Progenitor cell of endocrine pancreas (in vitro differentiated cells): ENCODE measurements around the gene GBX2. TPM values are rescaled to one million over a fixed set of nuclear protein-coding genes. Genes with fewer than 3 reads are reported as not detected.

Experiments used
- DNase-seq: peaks from one replicate; pipeline ENCODE4 v3.0.0; 2021; ENCODE audit warnings: low spot score; ENCODE audit not compliant: unreplicated experiment
- H3K27ac Mint-ChIP-seq: 2 replicates; pipeline ENCODE4 v1.8.0; 2021; ENCODE audit warnings: mild to moderate bottlenecking, moderate library complexity, mixed read lengths
- H3K27me3 Mint-ChIP-seq: 2 replicates; pipeline ENCODE4 v1.8.0; 2021; ENCODE audit warnings: mixed read lengths
- H3K36me3 Mint-ChIP-seq: 2 replicates; pipeline ENCODE4 v1.8.0; 2022; ENCODE audit warnings: mixed read lengths; ENCODE audit not compliant: insufficient read depth
- H3K4me1 Mint-ChIP-seq: 2 replicates; pipeline ENCODE4 v1.8.0; 2021; ENCODE audit warnings: low read depth, mixed read lengths
- H3K4me3 Mint-ChIP-seq: 2 replicates; pipeline ENCODE4 v1.8.0; 2021; ENCODE audit warnings: low read depth, mild to moderate bottlenecking, moderate library complexity, mixed read lengths
- H3K9me3 Mint-ChIP-seq: 2 replicates; pipeline ENCODE4 v1.8.0; 2021; ENCODE audit warnings: low read depth, mixed read lengths
- total RNA-seq: library from RNA; stranded (reverse); gene quantifications from 2 replicates; pipeline ENCODE4 v1.2.1, GENCODE V29; 2021
- TF ChIP-seq, protein P1 (sequence below): fragments of 200-600 bp; sonication (generic); IDR thresholded peaks from one replicate; pipeline ENCODE4 v1.5.0; 2021; ENCODE audit warnings: antibody characterized with exemption, mild to moderate bottlenecking; ENCODE audit not compliant: unreplicated experiment

GBX2 gene
- total RNA-seq, 1 donor from 2014 or later, result not detected

DNA sequence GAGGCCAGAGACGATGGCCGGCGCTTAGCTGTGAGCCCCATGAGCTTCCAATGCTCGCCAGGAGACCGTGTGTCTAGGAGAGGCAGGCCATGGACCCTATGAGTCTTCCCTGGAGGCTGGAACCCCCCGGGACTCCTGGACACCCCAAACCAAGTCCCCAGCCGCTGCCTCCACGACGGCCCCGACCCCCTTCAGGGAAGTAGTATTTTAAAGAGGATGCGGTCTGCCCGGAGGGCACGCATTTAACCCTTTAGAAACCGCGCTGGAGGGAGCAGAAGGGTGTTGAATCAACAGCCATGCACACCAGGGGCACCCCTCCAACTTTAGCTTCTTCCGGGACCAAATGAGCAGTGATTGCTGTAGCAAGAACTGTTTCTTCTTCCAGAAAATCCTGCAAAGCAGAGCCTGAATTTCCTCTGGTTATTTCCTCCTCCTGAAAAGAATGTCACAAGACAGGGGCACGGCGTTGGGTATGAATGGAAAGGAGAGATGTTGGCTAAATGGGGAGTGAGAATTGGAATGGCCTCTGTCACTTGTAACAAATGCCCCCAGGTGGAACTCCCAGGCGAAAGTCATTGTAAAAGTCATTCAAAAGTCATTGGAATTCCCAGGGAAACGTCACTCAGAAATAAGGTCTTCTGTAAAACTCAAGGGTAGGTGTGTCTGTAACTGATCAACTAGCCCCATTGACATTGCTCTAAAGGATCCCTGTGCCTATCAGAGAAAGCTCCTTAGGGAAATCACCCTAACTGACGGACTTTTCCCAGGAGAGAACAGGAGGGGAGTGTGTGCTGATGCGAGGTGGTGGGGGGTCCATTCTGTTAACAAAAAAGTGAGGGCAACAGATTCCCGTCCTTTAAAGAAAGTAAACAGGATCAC lies 5.8 kb upstream of the GBX2 start:
- Mint-ChIP-seq H3K27ac (peak overlapping the region; percentile 14), H3K4me1 (peaks cover 14% of the 10 kb centered on the region), H3K36me3 (no peaks in the 10 kb centered on the region), H3K4me3 (no peak overlapping the region), H3K27me3 (peaks cover 83% of the 10 kb centered on the region), H3K9me3 (no peaks in the 10 kb centered on the region)
- no peak for DNase-seq
- TF ChIP-seq, protein P1, sequence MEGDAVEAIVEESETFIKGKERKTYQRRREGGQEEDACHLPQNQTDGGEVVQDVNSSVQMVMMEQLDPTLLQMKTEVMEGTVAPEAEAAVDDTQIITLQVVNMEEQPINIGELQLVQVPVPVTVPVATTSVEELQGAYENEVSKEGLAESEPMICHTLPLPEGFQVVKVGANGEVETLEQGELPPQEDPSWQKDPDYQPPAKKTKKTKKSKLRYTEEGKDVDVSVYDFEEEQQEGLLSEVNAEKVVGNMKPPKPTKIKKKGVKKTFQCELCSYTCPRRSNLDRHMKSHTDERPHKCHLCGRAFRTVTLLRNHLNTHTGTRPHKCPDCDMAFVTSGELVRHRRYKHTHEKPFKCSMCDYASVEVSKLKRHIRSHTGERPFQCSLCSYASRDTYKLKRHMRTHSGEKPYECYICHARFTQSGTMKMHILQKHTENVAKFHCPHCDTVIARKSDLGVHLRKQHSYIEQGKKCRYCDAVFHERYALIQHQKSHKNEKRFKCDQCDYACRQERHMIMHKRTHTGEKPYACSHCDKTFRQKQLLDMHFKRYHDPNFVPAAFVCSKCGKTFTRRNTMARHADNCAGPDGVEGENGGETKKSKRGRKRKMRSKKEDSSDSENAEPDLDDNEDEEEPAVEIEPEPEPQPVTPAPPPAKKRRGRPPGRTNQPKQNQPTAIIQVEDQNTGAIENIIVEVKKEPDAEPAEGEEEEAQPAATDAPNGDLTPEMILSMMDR, result no peak

DNA sequence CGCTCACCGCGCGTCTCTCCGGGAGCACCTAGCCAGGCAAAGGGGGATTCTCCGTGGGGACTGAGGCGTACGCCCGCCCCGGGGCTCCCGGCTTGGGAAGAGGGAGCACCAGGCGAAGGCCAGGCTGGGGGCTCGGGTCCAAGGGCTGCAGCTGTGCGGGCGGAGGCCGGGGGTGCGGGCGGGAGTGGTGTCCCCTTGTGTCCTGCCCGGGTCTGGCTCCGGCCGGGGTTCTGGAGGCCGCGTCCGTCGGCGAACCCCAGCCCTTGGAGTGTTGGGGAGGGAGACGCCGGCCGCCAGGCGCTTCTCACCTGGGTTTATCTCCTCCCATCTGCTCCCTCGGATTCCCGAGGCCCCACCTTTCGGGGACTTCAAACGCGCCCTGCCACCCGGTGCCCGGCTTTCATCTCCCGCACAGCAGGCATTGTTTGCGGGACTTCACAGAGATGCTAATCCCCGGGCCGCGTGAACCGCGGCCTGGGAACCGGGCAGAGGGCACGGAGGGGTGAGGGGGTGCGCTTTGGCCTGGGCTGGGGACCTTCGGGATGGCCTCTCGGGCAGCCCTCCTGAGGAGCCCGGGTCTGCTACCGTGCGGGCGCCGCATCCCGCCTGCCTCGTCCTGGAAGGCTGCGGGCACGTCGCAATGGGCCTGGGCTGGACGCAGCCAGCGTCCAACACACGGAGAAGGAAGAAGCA lies 5.0 kb upstream of the GBX2 start:
- TF ChIP-seq, protein P1, result no peak
- no peak overlapping the region for H3K4me3 Mint-ChIP-seq
- no peak for DNase-seq
- H3K36me3 Mint-ChIP-seq, result no peaks in the 10 kb centered on the region
- H3K27ac Mint-ChIP-seq, result no peak overlapping the region
- no peaks in the 10 kb centered on the region for H3K9me3 Mint-ChIP-seq
- H3K27me3 Mint-ChIP-seq, result peaks cover 80% of the 10 kb centered on the region
- peaks cover 12% of the 10 kb centered on the region for H3K4me1 Mint-ChIP-seq

DNA sequence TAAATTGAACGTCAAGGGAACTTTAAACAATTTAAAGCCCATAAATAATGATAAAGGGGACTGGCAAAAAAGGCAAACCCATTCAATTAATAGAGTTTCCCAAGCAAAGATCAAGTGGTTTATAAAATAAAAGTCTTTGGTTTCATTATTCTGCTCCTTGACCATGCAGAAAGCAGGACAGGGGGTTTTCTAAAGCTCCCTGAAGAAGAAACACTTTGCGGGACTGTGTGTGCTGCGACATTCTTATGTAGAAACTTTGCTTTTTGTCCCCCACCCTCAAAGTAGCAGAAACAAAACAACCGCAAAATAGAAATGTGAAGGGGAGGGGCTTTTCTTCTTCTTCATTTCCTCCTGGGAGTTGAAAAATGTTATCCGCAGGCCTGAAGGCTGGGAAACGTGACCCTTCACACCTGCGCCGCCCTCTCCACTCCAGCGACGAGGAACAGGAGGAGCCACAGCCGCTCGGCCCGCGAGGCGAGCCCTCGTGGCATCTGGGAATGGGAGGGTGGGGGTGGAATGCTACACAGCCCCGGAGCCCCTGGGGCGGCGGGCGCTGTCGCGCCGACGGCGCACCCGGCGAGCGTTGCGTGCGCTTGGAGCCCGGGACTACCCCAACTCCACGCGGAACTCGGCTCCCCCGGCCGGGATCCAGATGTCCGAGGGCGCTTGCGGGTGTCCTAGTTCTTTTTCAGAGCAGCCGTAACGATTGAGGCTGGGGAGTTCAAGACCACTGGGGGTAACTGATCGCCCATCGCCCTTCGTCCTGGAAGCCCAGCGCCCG lies 4.3 kb upstream of the GBX2 start:
- H3K27ac Mint-ChIP-seq, result no peak overlapping the region
- H3K9me3 Mint-ChIP-seq, result no peaks in the 10 kb centered on the region
- peaks cover 12% of the 10 kb centered on the region for H3K4me1 Mint-ChIP-seq
- peaks cover 79% of the 10 kb centered on the region for H3K27me3 Mint-ChIP-seq
- no peaks in the 10 kb centered on the region for H3K36me3 Mint-ChIP-seq
- no peak for DNase-seq
- no peak overlapping the region for H3K4me3 Mint-ChIP-seq
- TF ChIP-seq, protein P1, result no peak

DNA sequence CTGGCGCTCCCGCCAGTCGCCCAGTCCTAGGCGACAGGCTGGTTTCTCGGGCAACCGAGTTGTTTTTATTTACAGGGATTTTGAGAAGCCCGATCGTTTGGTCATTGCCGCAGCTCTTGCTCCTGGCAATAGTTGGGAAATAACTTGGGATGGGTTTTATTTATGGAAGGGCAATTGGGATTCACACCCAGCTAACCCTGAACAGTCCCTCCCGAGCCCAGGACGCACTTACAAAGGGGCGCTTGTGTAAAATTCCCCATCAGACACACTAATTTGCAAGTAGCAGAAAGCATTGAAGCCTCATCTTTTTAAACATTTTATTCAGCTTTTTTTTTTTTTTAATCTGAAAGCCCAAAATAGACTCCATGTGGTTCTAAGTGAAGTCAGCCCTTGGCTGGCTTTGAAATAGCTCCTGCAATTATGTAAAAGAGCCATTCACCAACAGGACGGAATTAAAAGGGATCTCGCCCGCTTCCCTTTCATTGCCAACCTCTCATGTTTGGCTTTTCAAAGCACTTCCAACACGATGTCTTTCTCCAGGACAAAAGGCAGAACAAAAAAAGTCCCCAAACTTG lies 3.6 kb upstream of the GBX2 start:
- Mint-ChIP-seq H3K36me3 (no peaks in the 10 kb centered on the region), H3K4me1 (peaks cover 12% of the 10 kb centered on the region), H3K27me3 (peaks cover 80% of the 10 kb centered on the region), H3K9me3 (no peaks in the 10 kb centered on the region), H3K27ac (no peak overlapping the region), H3K4me3 (no peak overlapping the region)
- DNase-seq, result no peak
- TF ChIP-seq, protein P1, result no peak
